HUES48 (cell line): Measurements from ENCODE around the gene PRRT3.
A peak's percentile ranks its signal among the peaks of the same experiment; 100 is the strongest.

Experiments
- H3K27ac ChIP-seq: one replicate; pipeline ENCODE4 v1.7.0; 2013; ENCODE audit warnings: low read depth, low read length, inconsistent platforms
- H3K27me3 ChIP-seq: 2 replicates; pipeline ENCODE4 v1.6.1; 2013; ENCODE audit warnings: mild to moderate bottlenecking, low read length; ENCODE audit not compliant: control insufficient read depth, insufficient read depth
- H3K36me3 ChIP-seq: 2 replicates; pipeline ENCODE4 v1.6.1; 2013; ENCODE audit warnings: low read length; ENCODE audit not compliant: control insufficient read depth, insufficient read depth
- H3K4me1 ChIP-seq: 2 replicates; pipeline ENCODE4 v1.6.1; 2013; ENCODE audit warnings: mild to moderate bottlenecking, low read length; ENCODE audit not compliant: control insufficient read depth, insufficient read depth
- H3K4me3 ChIP-seq: 2 replicates; pipeline ENCODE4 v1.5.1; 2013; ENCODE audit warnings: mild to moderate bottlenecking, low read depth, low read length
- H3K9ac ChIP-seq: 2 replicates; pipeline ENCODE4 v1.6.1; 2013; ENCODE audit warnings: mild to moderate bottlenecking, low read depth, low read length, moderate library complexity
- H3K9me3 ChIP-seq: 2 replicates; pipeline ENCODE4 v1.6.1; 2013; ENCODE audit warnings: low read length; ENCODE audit not compliant: control insufficient read depth, insufficient read depth

PRRT3 gene

GRCh38 chr3:9916346-9916733, 35.9 kb downstream of the PRRT3 start:
- no peak overlapping the region for H3K9ac ChIP-seq

GRCh38 chr3:9915254-9916141, 36.7 kb downstream of the PRRT3 start:
- H3K4me1 ChIP-seq, result peaks cover 22% of the 10 kb centered on the region
- no peaks in the 10 kb centered on the region for H3K9me3 ChIP-seq
- H3K9ac ChIP-seq, result peak overlapping the region; percentile 47
- peaks cover 19% of the 10 kb centered on the region; the same call in 1 of the 2 replicates for H3K27me3 ChIP-seq
- H3K27ac ChIP-seq, result no peak overlapping the region
- H3K36me3 ChIP-seq, result no peaks in the 10 kb centered on the region
- H3K4me3 ChIP-seq, result peak overlapping the region; percentile 68

More at GRCh38 chr3:9916346-9916733, 35.9 kb downstream of the PRRT3 start:
- H3K27me3 ChIP-seq, result peaks cover 19% of the 10 kb centered on the region; the same call in 1 of the 2 replicates
- H3K4me3 ChIP-seq, result peak overlapping the region; percentile 35
- H3K36me3 ChIP-seq, result no peaks in the 10 kb centered on the region
- H3K9me3 ChIP-seq, result no peaks in the 10 kb centered on the region
- peak overlapping the region; percentile 48 for H3K27ac ChIP-seq
- H3K4me1 ChIP-seq, result peaks cover 22% of the 10 kb centered on the region

- peaks cover 19% of the 10 kb centered on the region; the same call in 1 of the 2 replicates for H3K27me3 ChIP-seq
- no peaks in the 10 kb centered on the region for H3K9me3 ChIP-seq
- no peak overlapping the region; the same call in 1 of the 2 replicates for H3K9ac ChIP-seq
- H3K4me3 ChIP-seq, result peak overlapping the region; percentile 68
- H3K27ac ChIP-seq, result no peak overlapping the region
- H3K36me3 ChIP-seq, result no peaks in the 10 kb centered on the region
- H3K4me1 ChIP-seq, result peaks cover 22% of the 10 kb centered on the region
Observed at GRCh38 chr3:9914559-9915253, 37.5 kb downstream of the PRRT3 start.

- H3K9ac ChIP-seq, result no peak overlapping the region
- H3K9me3 ChIP-seq, result no peaks in the 10 kb centered on the region
- peaks cover 19% of the 10 kb centered on the region; the same call in 1 of the 2 replicates for H3K27me3 ChIP-seq
- no peak overlapping the region for H3K4me3 ChIP-seq
- no peak overlapping the region for H3K27ac ChIP-seq
- H3K36me3 ChIP-seq, result no peaks in the 10 kb centered on the region
- peaks cover 22% of the 10 kb centered on the region for H3K4me1 ChIP-seq
Observed at GRCh38 chr3:9914011-9914410, 38.2 kb downstream of the PRRT3 start.

GRCh38 chr3:9913601-9914000, 38.6 kb downstream of the PRRT3 start:
- H3K36me3 ChIP-seq, result no peaks in the 10 kb centered on the region
- no peak overlapping the region for H3K9ac ChIP-seq
- H3K27me3 ChIP-seq, result peaks cover 19% of the 10 kb centered on the region; the same call in 1 of the 2 replicates
- H3K4me3 ChIP-seq, result no peak overlapping the region
- no peak overlapping the region for H3K27ac ChIP-seq
- H3K4me1 ChIP-seq, result peaks cover 22% of the 10 kb centered on the region
- no peaks in the 10 kb centered on the region for H3K9me3 ChIP-seq

GRCh38 chr3:9912294-9912935, 39.8 kb downstream of the PRRT3 start:
- H3K36me3 ChIP-seq, result no peaks in the 10 kb centered on the region
- H3K27ac ChIP-seq, result no peak overlapping the region
- peaks cover 20% of the 10 kb centered on the region for H3K4me1 ChIP-seq
- H3K9me3 ChIP-seq, result no peaks in the 10 kb centered on the region
- no peak overlapping the region for H3K9ac ChIP-seq
- peaks cover 19% of the 10 kb centered on the region; the same call in 1 of the 2 replicates for H3K27me3 ChIP-seq
- H3K4me3 ChIP-seq, result no peak overlapping the region

- H3K27me3 ChIP-seq, result peaks cover 19% of the 10 kb centered on the region; the same call in 1 of the 2 replicates
- no peak overlapping the region for H3K9ac ChIP-seq
- H3K4me1 ChIP-seq, result peaks cover 15% of the 10 kb centered on the region
- no peaks in the 10 kb centered on the region for H3K36me3 ChIP-seq
- H3K27ac ChIP-seq, result no peak overlapping the region
- no peaks in the 10 kb centered on the region for H3K9me3 ChIP-seq
- no peak overlapping the region for H3K4me3 ChIP-seq
Observed at GRCh38 chr3:9911863-9912262, 40.3 kb downstream of the PRRT3 start.

GRCh38 chr3:9909221-9910013, 42.8 kb downstream of the PRRT3 start:
- Histone ChIP-seq H3K9ac (no peak overlapping the region), H3K4me3 (no peak overlapping the region)

GRCh38 chr3:9908286-9908685, 43.9 kb downstream of the PRRT3 start:
- Histone ChIP-seq H3K4me3 (no peak overlapping the region), H3K9me3 (no peaks in the 10 kb centered on the region), H3K4me1 (no peaks in the 10 kb centered on the region), H3K36me3 (no peaks in the 10 kb centered on the region), H3K27ac (no peak overlapping the region), H3K27me3 (no peaks in the 10 kb centered on the region), H3K9ac (no peak overlapping the region)

More at GRCh38 chr3:9909221-9910013, 42.8 kb downstream of the PRRT3 start:
- Histone ChIP-seq H3K27me3 (peaks cover 5% of the 10 kb centered on the region; the same call in 1 of the 2 replicates), H3K4me1 (no peaks in the 10 kb centered on the region), H3K27ac (no peak overlapping the region), H3K9me3 (no peaks in the 10 kb centered on the region), H3K36me3 (no peaks in the 10 kb centered on the region)

GRCh38 chr3:9906480-9906879, 45.7 kb downstream of the PRRT3 start:
- Histone ChIP-seq H3K9me3 (no peaks in the 10 kb centered on the region), H3K4me3 (no peak overlapping the region), H3K9ac (no peak overlapping the region), H3K27ac (no peak overlapping the region), H3K36me3 (no peaks in the 10 kb centered on the region), H3K27me3 (no peaks in the 10 kb centered on the region), H3K4me1 (peaks cover 12% of the 10 kb centered on the region)
